K562 treated with DMSO at 1 percent for 4 hours (cell line): ENCODE measurements around the gene CD101. TPM values are rescaled to one million over a fixed set of nuclear protein-coding genes. Genes with fewer than 3 reads are reported as not detected.

Experiments
- total RNA-seq: library from RNA; unstranded; fragments of 300-600 nt; gene quantifications from 2 replicates; pipeline ENCODE4 v1.2.3, GENCODE V29; 2022; ENCODE audit not compliant: insufficient read depth

CD101 gene, protein sequence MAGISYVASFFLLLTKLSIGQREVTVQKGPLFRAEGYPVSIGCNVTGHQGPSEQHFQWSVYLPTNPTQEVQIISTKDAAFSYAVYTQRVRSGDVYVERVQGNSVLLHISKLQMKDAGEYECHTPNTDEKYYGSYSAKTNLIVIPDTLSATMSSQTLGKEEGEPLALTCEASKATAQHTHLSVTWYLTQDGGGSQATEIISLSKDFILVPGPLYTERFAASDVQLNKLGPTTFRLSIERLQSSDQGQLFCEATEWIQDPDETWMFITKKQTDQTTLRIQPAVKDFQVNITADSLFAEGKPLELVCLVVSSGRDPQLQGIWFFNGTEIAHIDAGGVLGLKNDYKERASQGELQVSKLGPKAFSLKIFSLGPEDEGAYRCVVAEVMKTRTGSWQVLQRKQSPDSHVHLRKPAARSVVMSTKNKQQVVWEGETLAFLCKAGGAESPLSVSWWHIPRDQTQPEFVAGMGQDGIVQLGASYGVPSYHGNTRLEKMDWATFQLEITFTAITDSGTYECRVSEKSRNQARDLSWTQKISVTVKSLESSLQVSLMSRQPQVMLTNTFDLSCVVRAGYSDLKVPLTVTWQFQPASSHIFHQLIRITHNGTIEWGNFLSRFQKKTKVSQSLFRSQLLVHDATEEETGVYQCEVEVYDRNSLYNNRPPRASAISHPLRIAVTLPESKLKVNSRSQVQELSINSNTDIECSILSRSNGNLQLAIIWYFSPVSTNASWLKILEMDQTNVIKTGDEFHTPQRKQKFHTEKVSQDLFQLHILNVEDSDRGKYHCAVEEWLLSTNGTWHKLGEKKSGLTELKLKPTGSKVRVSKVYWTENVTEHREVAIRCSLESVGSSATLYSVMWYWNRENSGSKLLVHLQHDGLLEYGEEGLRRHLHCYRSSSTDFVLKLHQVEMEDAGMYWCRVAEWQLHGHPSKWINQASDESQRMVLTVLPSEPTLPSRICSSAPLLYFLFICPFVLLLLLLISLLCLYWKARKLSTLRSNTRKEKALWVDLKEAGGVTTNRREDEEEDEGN
- total RNA-seq = 0.69 and 6.4 TPM in 2 replicates

DNA sequence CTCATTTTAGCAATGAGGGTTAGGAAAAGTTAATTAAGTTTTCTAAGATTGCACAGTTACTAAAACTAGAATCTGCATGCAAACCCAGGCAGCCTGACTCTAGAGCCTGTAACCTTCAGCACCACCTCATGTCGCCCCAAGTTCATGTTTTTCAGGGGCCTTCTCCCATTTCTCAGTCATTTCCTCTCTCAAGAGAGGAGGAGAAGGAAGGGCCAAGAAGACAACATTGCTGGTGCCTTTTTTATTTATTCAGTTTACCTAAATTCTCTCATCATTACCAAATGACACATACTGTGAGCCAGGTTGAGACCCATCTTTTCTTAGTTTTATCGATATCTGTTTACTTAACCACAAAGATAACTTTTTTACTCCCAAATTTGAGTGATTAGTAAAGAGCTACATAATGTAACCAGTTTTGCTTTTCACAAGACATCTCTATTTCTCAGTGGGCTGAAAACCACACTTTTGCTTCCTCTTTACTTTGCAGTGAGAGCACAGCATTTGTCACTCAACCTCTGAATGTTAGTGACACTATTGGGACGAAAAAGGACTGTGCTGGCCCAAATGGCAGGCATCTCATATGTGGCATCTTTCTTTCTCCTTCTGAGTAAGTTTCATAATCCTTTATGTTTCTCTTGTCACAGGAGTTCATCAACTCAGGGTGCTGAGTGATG is at the start of gene CD101:
Gene CD101, plus strand, starts transcription at position 507 of the 674 bp plus-strand sequence. Its CDS starts 58 bp downstream, at position 565.

DNA sequence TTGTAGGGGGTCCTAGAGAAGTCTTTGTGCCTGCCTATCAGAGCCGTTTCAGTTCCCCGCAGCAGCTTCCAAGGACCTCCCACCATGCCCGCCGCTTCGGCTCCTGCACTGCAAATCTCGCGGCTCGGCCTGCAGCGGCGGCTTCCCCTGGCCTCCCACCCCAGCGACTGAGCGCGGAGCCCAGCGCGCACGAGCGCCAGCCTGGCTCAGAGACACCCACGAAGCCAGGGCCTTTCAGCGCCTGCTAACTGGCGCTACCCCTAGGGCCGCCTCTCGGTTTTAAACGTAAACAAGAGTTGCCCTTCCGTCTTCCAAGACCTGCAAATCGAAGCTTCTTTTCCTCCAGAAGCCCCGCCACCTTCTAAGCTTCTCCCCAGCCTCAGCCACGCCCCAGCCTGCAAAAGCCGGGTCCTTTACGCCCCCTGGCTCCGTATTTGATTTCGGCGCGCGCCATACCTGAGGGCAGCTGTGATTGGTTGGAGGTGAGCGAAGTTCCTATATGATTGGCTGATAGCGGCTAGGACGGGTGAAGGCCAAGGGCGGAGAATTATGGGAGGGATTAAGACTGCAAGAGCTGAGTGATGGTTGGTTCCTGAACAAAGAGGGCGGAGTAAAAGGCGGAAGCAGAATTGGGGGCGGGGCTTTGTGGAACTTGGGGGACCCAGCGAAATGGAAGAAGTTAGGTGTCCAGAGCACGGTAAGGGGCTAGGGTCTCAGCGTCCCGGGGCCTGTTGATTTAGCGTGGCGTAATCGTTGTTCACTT is 58.3 kb downstream of the CD101 start, which contains the start of gene TTF2:
Gene TTF2, plus strand, starts transcription at position 649 of the 763 bp plus-strand sequence. Its CDS starts 21 bp downstream, at position 670.

Other genes starting within 250 kb of the CD101 start
- not detected in 2 replicates for gene CD2, start 247.3 kb upstream of the CD101 start, total RNA-seq
- gene PTGFRN, start 91.8 kb upstream of the CD101 start, total RNA-seq = 8.9 and 14.6 TPM in 2 replicates
- gene TTF2, start 58.6 kb downstream of the CD101 start, total RNA-seq = 8.9 and 12.2 TPM in 2 replicates
- gene TRIM45, start 120.0 kb downstream of the CD101 start, total RNA-seq = 0.80 and 1.0 TPM in 2 replicates
- not detected in 2 replicates for gene VTCN1, start 209.2 kb downstream of the CD101 start, total RNA-seq